ENCODE results near the gene TNN.

TNN gene

GRCh38 chr1:175147569-175147968 lies 79.9 kb downstream of the TNN start:
- no peak for DNase-seq (ENCODE audit: low spot score)

- no peak for DNase-seq (ENCODE audit: low spot score)
Observed at GRCh38 chr1:175148068-175148467, 80.4 kb downstream of the TNN start.

GRCh38 chr1:175150596-175151319 lies 83.1 kb downstream of the TNN start:
- DNase-seq (ENCODE audit: low spot score): no peak

GRCh38 chr1:175152006-175152652 lies 84.5 kb downstream of the TNN start:
- DNase-seq (ENCODE audit: low spot score): peak; percentile 68

- DNase-seq (ENCODE audit: low spot score): peak; percentile 80
Observed at GRCh38 chr1:175154629-175155472, 87.2 kb downstream of the TNN start.

GRCh38 chr1:175155473-175155856 lies 87.8 kb downstream of the TNN start:
- no peak for DNase-seq (ENCODE audit: low spot score)

GRCh38 chr1:175155936-175156335 lies 88.3 kb downstream of the TNN start:
- DNase-seq (ENCODE audit: low spot score): no peak

- DNase-seq (ENCODE audit: low spot score): no peak
Observed at GRCh38 chr1:175157200-175157599, 89.6 kb downstream of the TNN start.

GRCh38 chr1:175158170-175158591 lies 90.5 kb downstream of the TNN start:
- no peak for DNase-seq (ENCODE audit: low spot score)

GRCh38 chr1:175162955-175163354 lies 95.3 kb downstream of the TNN start:
- no peak for DNase-seq (ENCODE audit: low spot score)

GRCh38 chr1:175163702-175164101 lies 96.1 kb downstream of the TNN start:
- no peak for DNase-seq (ENCODE audit: low spot score)

GRCh38 chr1:175164751-175165150 lies 97.1 kb downstream of the TNN start:
- no peak for DNase-seq (ENCODE audit: low spot score)

- DNase-seq (ENCODE audit: low spot score): no peak
Observed at GRCh38 chr1:175166746-175167145, 99.1 kb downstream of the TNN start.

- no peak for DNase-seq (ENCODE audit: low spot score)
Observed at GRCh38 chr1:175167861-175168260, 100.2 kb downstream of the TNN start.

- DNase-seq (ENCODE audit: low spot score): no peak
Observed at GRCh38 chr1:175168782-175169181, 101.1 kb downstream of the TNN start.

GRCh38 chr1:175169286-175170018 lies 101.8 kb downstream of the TNN start:
- DNase-seq (ENCODE audit: low spot score): no peak

- no peak for DNase-seq (ENCODE audit: low spot score)
Observed at GRCh38 chr1:175171036-175171913, 103.6 kb downstream of the TNN start.

- no peak for DNase-seq (ENCODE audit: low spot score)
Observed at GRCh38 chr1:175172503-175172902, 104.9 kb downstream of the TNN start.

- peak; percentile 61 for DNase-seq (ENCODE audit: low spot score)
Observed at GRCh38 chr1:175173531-175173930, 105.9 kb downstream of the TNN start.

- DNase-seq (ENCODE audit: low spot score): no peak
Observed at GRCh38 chr1:175174309-175175102, 106.9 kb downstream of the TNN start.

Data from hematopoietic multipotent progenitor cell treated with erythropoietin and hydrocortisone succinate and interleukin-3 and kit ligand, for 15 days (in vitro differentiated cells).